ENCODE results near the gene INPP5A. TPM values are rescaled to one million over a fixed set of nuclear protein-coding genes. Genes with fewer than 3 reads are reported as not detected.

The INPP5A gene
- total and polyA plus RNA-seq, 9 of the 15 experiments (the other 6 are each of a cell fraction or from before 2014, with no cell fraction given): 0.66 to 11.6 (median 7.7) TPM

DNA sequence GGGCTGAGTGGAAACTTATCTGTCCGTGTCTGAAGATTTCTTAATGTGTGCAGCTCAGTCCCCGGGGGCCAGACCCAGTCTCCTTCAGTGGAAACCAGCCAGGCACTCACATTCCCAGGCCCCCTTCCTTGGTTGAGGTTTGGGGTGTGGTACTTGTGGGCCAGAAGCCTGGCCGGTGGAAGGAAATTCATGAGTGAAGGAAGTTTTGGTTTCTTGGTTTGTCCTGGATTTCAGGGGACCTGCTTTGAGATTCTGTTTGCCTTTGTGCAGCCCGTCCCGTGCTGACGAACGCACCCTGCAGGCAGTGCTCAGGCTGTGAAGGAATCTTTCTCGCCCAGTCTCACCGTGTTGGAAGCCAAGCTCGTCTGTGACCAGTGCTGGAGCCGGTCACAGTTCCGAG, 2.9 kb downstream of the INPP5A start:
- no peak overlapping the region for H3K27ac ChIP-seq (ENCODE audit: extremely low read depth, low read depth, low read length)
- H3K27me3 ChIP-seq (ENCODE audit: control insufficient read depth in 2 of 2, insufficient read depth in 2 of 2, low read length in 2 of 2): no peaks in the 10 kb centered on the region
- H3K36me3 ChIP-seq (ENCODE audit: control insufficient read depth, insufficient read depth, low read length): no peaks in the 10 kb centered on the region
- no peak overlapping the region for H3K9ac ChIP-seq (ENCODE audit: insufficient read depth in 1 of 2, low read depth in 2 of 2, low read length in 2 of 2)
- BruUV-seq (replicated peaks): no TSS peak
- H3K9me1 ChIP-seq (ENCODE audit: control insufficient read depth, insufficient read depth, low read length): no peaks in the 10 kb centered on the region
- ChIA-PET CTCF (ENCODE audit: low intra/inter-chr PET ratio) (no interaction called here), POLR2A (interaction anchor here (1.2 to 2.3 kb wide), 3 partner anchors 11 to 31 kb away, joined by 3 to 9 read pairs (median 4); no protein-coding TSS in a partner anchor)
- H4K20me1 ChIP-seq (replicated peaks; ENCODE audit: control insufficient read depth, insufficient read depth, low read length): no peaks in the 10 kb centered on the region; the same call in 1 of the 2 replicates
- in situ Hi-C loops (cut with MboI) (no loop called here), intact Hi-C loops (cut with micrococcal nuclease) (no loop called here)
- peak overlapping the region; percentile 8; the same call in 1 of the 2 replicates for H3K4me2 ChIP-seq (ENCODE audit: insufficient read depth, low read length)
- 40% methylated on average over 12 of the region's 12 CpGs for WGBS (ENCODE audit: insufficient coverage, low coverage, missing lambda C conversion rate)
- TF ChIP-seq ETV6 (IDR thresholded peaks at IDR 0.05; ENCODE audit: borderline replicate concordance in 1 of 2, low read depth in 2 of 2, low read length in 1 of 2) (no peak), ETV6 (CRISPR knock-in tag; IDR thresholded peaks at IDR 0.05; ENCODE audit: borderline replicate concordance) (no peak), FOXA3 (CRISPR knock-in tag; conservative IDR thresholded peaks at IDR 0.05 in 1 of 2, IDR thresholded peaks at IDR 0.05 in 1 of 2) (no peak), TSC22D4 (tag; IDR thresholded peaks at IDR 0.05) (no peak)
- TF ChIP-seq, protein P1, sequence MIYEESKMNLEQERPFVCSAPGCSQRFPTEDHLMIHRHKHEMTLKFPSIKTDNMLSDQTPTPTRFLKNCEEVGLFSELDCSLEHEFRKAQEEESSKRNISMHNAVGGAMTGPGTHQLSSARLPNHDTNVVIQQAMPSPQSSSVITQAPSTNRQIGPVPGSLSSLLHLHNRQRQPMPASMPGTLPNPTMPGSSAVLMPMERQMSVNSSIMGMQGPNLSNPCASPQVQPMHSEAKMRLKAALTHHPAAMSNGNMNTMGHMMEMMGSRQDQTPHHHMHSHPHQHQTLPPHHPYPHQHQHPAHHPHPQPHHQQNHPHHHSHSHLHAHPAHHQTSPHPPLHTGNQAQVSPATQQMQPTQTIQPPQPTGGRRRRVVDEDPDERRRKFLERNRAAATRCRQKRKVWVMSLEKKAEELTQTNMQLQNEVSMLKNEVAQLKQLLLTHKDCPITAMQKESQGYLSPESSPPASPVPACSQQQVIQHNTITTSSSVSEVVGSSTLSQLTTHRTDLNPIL (CRISPR knock-in tag; IDR thresholded peaks at IDR 0.05): no peak
- no peak for DNase-seq (ENCODE audit: extremely low read depth in 1 of 4, low spot score in 3 of 4)
- peaks cover 23% of the 10 kb centered on the region for H3K79me2 ChIP-seq (ENCODE audit: control insufficient read depth, insufficient read depth, low read length)
- no peak overlapping the region for H3K4me3 ChIP-seq
- ATAC-seq: no peak
- FAIRE-seq: no peak
- H3K9me3 ChIP-seq (replicated peaks; ENCODE audit: control insufficient read depth, insufficient read depth, low read depth, low read length): no peaks in the 10 kb centered on the region
- H3K4me1 ChIP-seq (replicated peaks in 1 of 2; ENCODE audit: control insufficient read depth in 2 of 2, insufficient read depth in 2 of 2, low read length in 2 of 2): peaks cover 11 to 50% of the 10 kb centered on the region in 2 experiments; a peak in 4 of 5 replicates
- H2AFZ ChIP-seq (ENCODE audit: low read depth, low read length): no peak overlapping the region

Measured in K562 (cell line).